Activated CD4-positive, alpha-beta T cell treated with anti-CD3 and anti-CD28 coated beads for 4 hours (primary cell): ENCODE measurements around the gene IPO9.
"Not testable (repeated sequence)": the region's sequence is repeated elsewhere in the genome, so short reads cannot be mapped to it uniquely, and the experiment has no call there.

Experiments used
- DNase-seq, 2 donors: peaks; one replicate each; pipeline ENCODE4 v3.0.0-alpha.2; 2020

The IPO9 gene

GRCh38 chr1:201849372-201850052 is 20.6 kb downstream of the IPO9 start:
- DNase-seq, result no peak

DNA sequence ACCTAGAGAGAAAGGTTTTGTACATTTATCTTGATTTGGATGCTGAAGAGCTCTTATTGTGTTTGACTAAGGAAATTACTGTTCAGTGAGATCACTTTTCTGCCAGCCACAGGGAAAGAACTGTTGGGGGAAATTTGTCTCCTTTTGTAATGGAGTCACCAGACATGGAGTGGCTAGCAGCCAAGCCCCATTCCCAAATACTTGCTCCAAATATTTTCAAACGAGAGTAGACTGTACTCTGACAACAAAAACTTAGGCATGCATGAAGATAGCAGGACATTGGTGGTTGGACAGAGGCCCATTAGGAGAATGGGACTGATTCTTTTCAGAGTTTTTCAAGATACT is 21.1 kb downstream of the IPO9 start:
- no peak for DNase-seq

- DNase-seq, result no peak
Measured at GRCh38 chr1:201851949-201852348, 23.0 kb downstream of the IPO9 start.

DNA sequence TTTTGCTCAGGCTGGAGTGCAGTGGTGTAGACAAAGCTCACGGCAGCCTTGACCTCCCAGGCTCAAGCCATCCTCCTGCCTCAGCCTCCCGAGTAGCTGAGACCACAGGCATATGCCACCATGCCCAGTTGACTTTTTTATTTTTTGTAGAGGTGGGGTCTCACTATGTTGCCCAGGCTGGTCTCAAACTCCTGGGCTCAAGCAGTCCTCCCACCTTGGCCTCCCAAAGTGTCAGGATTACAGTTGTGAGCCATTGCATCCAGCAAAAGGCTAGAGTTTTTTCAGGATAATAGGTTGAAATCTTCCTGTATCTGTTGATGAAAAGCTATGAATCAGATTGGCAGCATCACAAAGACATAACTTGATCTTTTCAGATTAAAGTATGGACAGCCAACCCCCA is 27.8 kb downstream of the IPO9 start:
- DNase-seq, result not testable (repeated sequence)

- DNase-seq, result no peak
Measured at GRCh38 chr1:201859424-201859823, 30.5 kb downstream of the IPO9 start.

- no peak for DNase-seq
Measured at GRCh38 chr1:201861448-201861847, 32.5 kb downstream of the IPO9 start.

GRCh38 chr1:201870397-201870796 is 41.4 kb downstream of the IPO9 start:
- DNase-seq, result no peak

- no peak for DNase-seq
Measured at GRCh38 chr1:201874672-201875071, 45.7 kb downstream of the IPO9 start.

- no peak for DNase-seq
Measured at GRCh38 chr1:201876148-201876818, 47.3 kb downstream of the IPO9 start.

GRCh38 chr1:201877877-201878401 is 49.0 kb downstream of the IPO9 start:
- DNase-seq, result no peak

GRCh38 chr1:201880928-201881571 is 52.1 kb downstream of the IPO9 start:
- DNase-seq, result no peak

GRCh38 chr1:201881617-201882016 is 52.7 kb downstream of the IPO9 start:
- DNase-seq, result no peak

DNA sequence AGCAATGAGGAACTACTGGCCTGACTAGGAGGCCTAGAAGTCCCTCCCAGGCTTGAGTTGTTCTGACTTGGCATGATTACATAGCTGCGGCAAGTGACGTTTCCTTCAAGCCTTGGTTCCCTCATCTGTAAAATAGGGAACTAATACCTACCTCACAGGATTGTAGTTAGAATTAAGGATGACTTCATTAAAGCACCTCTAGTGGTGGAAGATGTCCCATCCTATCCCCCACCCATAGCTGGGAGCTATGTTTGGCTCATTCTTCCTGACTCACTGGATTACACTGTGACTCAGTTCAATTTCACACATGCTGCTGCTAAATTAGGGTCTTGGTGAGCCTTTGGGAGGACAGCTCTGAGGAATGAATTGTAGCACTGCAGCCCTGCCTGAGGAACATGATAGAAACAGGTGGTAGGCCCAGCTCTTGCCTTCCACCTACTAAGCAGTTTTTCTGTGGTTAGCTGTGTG is 53.7 kb downstream of the IPO9 start:
- DNase-seq, result no peak

- no peak for DNase-seq
Measured at GRCh38 chr1:201883266-201883665, 54.3 kb downstream of the IPO9 start.

- DNase-seq, result no peak
Measured at GRCh38 chr1:201883786-201884185, 54.8 kb downstream of the IPO9 start.

GRCh38 chr1:201884425-201884824 is 55.5 kb downstream of the IPO9 start:
- DNase-seq, result no peak

GRCh38 chr1:201885531-201886075 is 56.6 kb downstream of the IPO9 start:
- DNase-seq, result no peak

GRCh38 chr1:201886103-201886885 is 57.3 kb downstream of the IPO9 start:
- no peak for DNase-seq

GRCh38 chr1:201887116-201887866 is 58.3 kb downstream of the IPO9 start:
- no peak for DNase-seq

DNA sequence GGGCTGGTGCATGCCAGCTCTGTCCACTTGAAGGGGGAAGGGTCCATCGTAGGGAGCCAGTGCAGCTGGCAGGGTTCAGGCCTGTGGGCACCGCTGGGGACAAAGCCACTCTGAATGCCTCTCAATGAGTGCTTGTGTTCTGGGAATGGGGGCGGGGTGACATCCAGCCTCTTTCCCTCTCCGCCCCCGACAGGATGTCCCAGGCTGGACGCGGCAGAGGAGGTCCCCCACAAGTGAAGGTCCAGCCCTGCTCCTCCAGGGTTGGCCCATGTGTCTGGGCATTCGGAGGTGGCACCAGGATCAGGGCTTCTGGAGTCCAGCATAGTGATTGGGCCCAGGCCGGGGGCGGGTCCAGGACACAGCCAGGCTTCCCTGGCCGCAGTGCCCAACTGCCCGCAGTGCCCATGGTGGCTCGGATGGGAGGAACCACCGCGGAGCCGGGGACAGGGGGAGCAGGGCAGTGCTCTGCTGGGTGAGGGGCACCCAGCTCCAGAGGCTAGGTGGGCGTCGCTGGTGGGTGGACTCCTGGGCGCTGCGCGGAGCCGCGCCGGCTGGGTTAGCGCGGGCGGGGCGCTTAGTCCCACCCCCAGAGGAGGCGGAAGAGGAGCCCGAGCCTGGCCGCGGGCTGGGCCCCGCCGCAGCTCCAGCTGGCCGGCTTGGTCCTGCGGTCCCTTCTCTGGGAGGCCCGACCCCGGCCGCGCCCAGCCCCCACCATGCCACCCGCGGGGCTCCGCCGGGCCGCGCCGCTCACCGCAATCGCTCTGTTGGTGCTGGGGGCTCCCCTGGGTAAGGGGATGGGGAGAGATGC is 59.5 kb downstream of the IPO9 start, which contains the start of gene SHISA4:
SHISA4 (plus strand) TSS at position 617 of the 808 bp plus-strand sequence; CDS start at position 714, 97 bp downstream.
- no peak for DNase-seq
